SK-N-SH treated with all-trans-retinoic acid at 6 μM for 48 hours (cell line): ENCODE data around the gene TSPAN14.

Experiments
- CREB5 ChIP-seq: fragments of 250-450 bp; sonication (Bioruptor Pico); IDR thresholded peaks from 2 replicates; pipeline ENCODE4 v1.5.1; 2020; ENCODE audit warnings: low read depth, mild to moderate bottlenecking, moderate library complexity
- ESRRG ChIP-seq: fragments of 250-450 bp; sonication (Bioruptor Pico); IDR thresholded peaks from 2 replicates; pipeline ENCODE4 v1.6.1; 2021; ENCODE audit warnings: mild to moderate bottlenecking
- GLIS3 ChIP-seq: fragments of 250-450 bp; sonication (Bioruptor Pico); IDR thresholded peaks from 2 replicates; pipeline ENCODE4 v1.5.0; 2020; ENCODE audit warnings: mild to moderate bottlenecking, moderate library complexity
- ISL1 ChIP-seq: fragments of 250-450 bp; sonication (Bioruptor Pico); IDR thresholded peaks from 2 replicates; pipeline ENCODE4 v2.1.2; 2022; ENCODE audit warnings: mild to moderate bottlenecking, moderate library complexity
- PATZ1 ChIP-seq: fragments of 250-450 bp; sonication (Bioruptor Pico); IDR thresholded peaks from 2 replicates; pipeline ENCODE4 v1.8.0; 2020; ENCODE audit warnings: mild to moderate bottlenecking, moderate library complexity, borderline replicate concordance
- PPARA ChIP-seq: fragments of 250-450 bp; sonication (Bioruptor Pico); IDR thresholded peaks from 2 replicates; pipeline ENCODE4 v1.5.0; 2020; ENCODE audit warnings: mild to moderate bottlenecking, borderline replicate concordance
- RARB ChIP-seq: fragments of 250-450 bp; sonication (Bioruptor Pico); IDR thresholded peaks from 2 replicates; pipeline ENCODE4 v1.8.0; 2021; ENCODE audit warnings: mild to moderate bottlenecking, moderate library complexity
- ZC3H10 ChIP-seq: fragments of 250-450 bp; sonication (Bioruptor Pico); IDR thresholded peaks from 2 replicates; pipeline ENCODE4 v1.5.1; 2021; ENCODE audit warnings: mild to moderate bottlenecking, moderate library complexity
- ZFP3 ChIP-seq: fragments of 250-450 bp; sonication (Bioruptor Pico); IDR thresholded peaks from 2 replicates; pipeline ENCODE4 v1.5.0; 2020; ENCODE audit warnings: mild to moderate bottlenecking, moderate library complexity
- ZNF70 ChIP-seq: fragments of 450-650 bp; formaldehyde crosslinking; IDR thresholded peaks from 2 replicates; pipeline ENCODE4 v1.5.0; 2020; ENCODE audit warnings: mild to moderate bottlenecking, moderate library complexity

- TF ChIP-seq GLIS3 (CRISPR knock-in tag), result no peak
- no peak for TF ChIP-seq RARB (CRISPR knock-in tag)
- TF ChIP-seq ZC3H10 (CRISPR knock-in tag), result no peak
- TF ChIP-seq ZNF70, result no peak
- no peak for TF ChIP-seq ZFP3 (CRISPR knock-in tag)
- TF ChIP-seq ESRRG, result no peak
- TF ChIP-seq CREB5 (CRISPR knock-in tag), result no peak
- no peak for TF ChIP-seq PPARA (CRISPR knock-in tag)
- TF ChIP-seq PATZ1 (CRISPR knock-in tag), result no peak
- no peak for TF ChIP-seq ISL1 (CRISPR knock-in tag)
Measured at GRCh38 chr10:80476685-80477084, 22.6 kb downstream of the TSPAN14 start.
